Inflammatory macrophage (primary cell): Measurements from ENCODE around the gene PPM1L.

ENCODE experiments used
- DNase-seq, 2 donors: peaks; one replicate each; pipeline ENCODE4 v3.0.0-alpha.2; 2020 to 2022

Gene PPM1L

DNA sequence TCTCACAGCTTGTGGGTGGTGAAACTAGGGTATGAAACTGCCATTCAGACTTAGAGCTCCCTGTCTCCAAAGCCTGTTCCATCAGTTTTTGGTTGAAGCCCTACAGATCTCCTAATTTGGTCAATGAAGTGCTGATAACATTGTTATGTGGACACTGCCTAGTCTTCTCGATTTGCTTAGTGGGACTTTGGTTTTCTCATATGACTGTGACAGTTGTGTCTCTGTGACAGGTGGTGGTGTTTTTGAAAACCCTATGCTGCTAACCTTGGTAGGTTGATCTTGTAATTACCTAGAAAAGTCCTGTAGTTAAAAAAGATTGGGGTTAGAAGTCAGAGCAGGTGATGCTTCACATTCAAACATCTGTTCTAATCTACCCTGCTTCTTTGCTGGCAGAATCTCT, 9.2 kb downstream of the PPM1L start:
- DNase-seq = no peak

DNA sequence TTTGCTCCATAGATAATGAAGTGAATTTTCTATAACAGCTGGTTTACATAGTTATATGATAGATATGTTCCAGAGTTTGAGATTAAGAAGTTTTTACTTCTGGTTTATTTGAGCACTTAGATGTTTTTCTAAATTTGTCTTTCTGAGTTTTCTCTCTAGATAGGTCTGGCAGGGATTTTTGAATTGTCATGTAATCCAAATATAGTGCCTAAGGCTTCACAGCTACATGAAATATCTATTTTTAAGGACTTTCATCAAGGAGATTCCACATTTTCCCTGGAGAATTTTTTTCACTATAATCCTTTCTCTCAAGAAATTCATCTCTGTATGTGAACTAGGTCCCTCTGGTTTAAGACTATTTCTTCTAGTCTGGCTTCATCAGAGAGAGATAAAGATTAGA, 12.0 kb downstream of the PPM1L start:
- DNase-seq = no peak

DNA sequence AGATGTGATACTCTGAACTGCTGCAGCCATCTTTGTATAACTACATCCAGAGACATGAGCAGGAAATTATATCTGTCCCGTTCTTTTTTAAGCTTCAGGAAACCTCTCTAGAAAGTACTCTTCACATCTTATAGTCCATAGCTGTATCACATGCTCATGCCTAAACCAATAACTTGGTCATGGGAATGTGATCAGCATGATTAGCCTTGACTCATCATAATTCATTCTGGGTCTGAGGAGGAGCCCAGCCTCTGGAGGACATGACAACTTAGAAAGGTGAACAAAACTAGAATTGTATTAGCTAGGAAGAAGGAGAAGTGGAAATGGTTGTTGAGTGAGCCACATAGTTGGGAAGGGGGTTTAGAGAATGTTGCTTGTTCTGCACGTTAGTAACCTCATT, 12.9 kb downstream of the PPM1L start:
- DNase-seq = no peak

DNA sequence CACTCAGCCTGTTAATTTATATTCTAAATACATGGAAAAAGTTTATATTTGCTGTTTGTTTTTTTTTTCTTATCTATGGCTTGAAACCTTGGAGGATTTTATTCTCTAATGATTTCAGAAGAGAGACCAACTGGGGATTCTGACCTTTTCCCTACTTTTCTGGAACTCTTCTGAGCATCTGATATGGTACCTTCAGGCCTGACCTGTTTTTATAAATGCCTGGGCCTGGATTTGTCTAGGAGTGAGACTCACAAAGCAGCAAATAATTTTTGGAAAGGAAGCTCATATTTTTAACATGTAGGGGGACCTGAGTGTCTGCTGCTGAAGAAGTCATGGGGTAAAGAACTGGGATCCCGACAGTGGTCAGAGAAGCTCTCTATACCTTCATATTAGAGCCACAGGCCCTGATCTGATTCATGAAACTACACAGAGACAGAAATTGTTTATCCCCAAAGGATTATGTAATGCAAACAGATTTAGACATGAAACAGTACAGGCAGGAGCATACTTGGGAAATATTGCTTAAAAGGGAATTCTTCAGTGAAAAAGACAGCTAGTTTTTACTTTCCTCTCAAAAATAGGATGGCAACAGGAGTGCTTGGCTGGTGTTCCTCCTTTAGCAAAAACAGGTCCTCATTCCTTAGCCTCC, 15.9 kb downstream of the PPM1L start:
- DNase-seq = no peak

DNA sequence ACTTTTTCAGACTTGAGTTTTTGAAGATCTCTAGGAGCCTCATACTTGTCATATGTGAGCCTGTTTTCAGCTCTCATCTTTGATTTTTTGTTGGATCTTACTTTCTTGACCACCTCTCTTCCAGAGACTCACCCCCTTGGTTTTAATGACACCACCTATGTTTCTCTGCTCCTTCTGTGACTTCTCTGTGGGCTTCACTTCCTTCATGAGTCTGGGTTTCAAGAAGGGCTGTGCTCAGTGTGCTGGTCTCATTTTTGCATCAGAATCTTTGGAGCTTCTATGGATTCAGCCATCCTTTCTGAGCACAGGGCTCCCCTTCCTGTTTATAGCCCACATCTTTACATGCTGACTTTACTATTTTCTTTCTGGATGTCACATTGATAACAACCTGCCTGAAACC, 17.7 kb downstream of the PPM1L start:
- no peak for DNase-seq

DNA sequence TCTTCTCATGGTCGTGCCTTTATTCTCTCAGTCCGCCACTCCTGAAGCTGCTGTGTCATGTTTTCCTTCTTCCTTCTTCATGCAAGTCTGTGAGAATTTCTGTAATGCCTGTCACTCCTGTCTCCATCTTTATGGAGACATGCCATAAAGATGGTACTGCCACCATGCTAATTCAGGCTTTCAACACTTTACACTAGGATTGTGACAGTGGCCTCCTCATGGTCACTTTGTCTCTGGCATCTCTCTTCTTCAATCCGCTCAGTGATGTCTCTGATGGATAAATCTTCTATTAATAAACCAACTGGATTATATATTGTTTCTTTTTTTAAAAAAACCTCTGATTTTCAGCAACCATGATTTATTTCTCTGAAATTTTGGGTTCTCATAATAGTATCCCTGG, 18.1 kb downstream of the PPM1L start:
- no peak for DNase-seq

DNA sequence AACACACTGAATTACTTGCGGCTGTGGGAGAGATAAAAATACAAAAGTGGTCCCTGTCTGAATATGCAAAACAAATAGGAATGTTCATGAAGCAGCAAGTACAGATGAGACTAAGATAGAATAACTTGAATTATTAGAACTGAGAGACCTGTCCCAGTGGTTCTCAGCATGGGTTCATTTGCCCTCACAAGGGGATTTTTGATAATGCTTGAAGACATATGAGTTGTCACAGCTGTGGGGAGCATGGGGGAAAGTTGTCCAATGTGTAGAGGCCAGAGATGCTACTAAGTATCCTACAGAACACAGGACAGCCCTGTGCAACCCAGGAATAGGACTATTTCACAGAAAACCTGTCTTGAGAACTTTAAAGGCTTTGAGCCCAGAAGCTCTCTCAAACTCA, 22.4 kb downstream of the PPM1L start:
- no peak for DNase-seq

DNA sequence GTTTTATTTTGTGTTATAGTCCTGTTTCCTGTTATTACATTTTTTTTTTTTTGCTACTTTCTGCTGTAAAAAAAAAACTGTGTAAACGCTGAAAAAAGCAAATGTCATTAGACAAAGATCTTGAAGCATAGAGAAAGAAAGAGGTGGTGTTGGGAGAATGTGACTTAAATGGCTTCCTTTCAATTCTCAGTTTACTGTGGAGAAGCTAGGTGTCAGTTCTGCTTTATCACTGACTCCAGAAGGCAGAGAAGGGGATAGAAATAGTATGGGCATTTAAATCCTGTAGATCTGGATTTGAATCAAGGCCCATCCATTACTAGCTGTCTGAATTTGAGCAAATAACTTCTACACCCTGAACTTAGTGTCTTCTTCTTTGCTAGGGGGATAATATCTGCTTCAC, 23.0 kb downstream of the PPM1L start:
- no peak for DNase-seq

DNA sequence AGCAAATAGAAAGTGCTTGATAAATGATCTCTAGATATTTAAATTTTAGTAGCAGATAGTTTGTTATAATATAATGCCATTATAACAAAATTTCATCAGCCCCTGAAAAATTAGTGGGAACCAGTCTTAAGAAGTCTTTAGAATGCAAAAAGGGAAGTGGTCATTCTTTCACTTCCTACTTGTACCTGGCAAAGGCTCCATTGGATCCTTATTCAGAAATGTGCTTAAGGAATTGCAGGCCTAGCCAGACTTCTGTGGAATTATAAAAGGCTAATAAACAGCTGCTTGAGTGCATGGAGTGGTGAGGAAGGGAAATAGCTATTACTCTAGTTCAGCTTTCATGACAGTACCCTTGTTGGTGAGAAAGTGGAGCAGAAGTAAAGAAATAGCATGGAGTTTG, 24.2 kb downstream of the PPM1L start:
- DNase-seq = peak; percentile 43 to 72

DNA sequence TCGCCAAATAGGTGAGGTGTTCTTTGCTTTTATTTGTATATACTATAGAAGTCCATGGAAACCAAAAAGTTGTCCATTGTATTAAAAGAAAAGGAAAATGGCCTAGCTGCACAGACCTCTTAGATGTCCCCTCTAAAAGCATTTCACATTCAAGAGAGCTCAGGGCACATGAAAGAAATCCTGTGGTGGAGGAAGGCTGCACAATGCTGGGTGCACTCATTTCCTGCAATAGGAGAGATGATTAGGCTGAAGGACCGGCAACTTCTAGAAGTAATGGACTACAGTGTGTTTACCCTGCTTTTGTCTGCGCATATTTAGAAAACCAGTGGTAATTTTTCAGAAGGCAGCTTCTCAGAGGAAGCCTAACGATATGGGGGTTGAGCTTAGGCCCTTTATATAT, 25.4 kb downstream of the PPM1L start:
- DNase-seq = no peak

DNA sequence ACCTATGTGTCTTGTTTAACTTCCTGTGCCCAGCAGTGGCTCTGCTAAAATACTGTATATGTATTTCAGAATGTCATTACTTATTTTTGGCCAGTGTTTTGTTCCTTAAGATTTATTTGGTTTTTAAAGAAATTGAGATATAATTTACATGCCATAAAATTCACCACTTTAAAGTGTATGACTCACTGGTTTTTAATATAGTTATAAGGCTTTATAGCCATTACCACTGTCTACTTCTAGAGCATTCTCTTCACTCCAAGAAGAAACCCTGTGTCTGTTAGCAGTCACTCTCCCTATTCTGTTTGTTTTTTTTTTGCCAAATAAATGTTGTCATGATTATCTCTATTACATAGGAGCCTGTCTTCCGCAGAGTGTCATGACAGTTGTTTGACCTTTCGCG, 25.8 kb downstream of the PPM1L start:
- DNase-seq = no peak

DNA sequence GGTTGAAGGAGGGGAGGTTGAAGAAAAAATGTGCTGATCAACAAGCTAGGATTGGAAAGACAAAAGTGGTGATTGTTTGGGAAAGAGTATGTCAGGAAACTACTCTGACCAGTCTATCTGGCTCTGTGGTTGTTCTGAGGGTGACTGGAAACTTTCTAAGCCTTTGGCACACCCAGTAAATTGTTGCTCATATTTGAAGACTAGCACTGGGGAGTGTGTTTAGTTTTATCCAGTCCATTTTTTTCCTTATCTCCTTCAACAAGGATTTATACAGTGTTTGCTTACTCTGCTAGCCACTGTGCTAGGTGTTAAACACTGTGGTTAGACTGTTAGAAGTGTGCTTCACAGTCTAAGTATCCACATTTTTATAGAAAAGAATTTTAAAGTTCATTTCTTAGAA, 28.8 kb downstream of the PPM1L start:
- DNase-seq = no peak

DNA sequence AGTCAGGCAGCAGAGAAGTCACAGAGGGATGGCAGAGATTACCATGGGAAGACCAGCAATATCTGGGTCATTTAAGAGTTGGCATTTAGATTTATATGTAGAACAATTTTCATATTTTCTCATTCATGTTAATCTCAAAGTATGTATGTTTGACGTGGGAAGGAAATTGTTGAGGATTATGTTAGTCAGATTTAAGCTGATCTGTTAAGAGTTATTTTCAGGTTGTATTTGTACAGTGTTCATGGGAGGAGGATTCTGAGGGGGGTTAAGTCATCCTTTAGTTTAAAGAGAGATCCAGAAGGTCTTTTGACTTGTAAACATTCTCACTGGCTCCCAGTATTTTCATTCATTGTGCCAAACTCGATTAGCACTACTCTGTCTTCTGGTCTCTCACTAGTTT, 34.7 kb downstream of the PPM1L start:
- no peak for DNase-seq

DNA sequence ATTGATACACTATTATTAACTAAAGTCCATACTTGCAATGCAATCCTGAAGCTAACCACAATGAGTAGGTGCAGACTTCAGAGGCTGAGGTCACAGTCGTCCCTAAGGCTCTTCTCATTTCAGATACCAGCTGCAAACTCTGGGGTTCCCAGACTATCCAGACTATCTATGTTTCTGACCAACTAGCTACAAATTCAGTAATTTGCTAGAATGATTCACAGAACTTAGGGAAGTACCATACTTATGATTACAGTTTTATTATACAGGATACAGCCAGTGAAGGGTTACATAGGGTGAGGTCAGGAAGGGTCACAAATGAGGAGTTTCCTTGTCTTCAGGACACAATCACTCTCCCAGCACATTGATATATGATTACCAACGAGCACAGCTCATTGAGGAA, 36.5 kb downstream of the PPM1L start:
- DNase-seq = no peak

DNA sequence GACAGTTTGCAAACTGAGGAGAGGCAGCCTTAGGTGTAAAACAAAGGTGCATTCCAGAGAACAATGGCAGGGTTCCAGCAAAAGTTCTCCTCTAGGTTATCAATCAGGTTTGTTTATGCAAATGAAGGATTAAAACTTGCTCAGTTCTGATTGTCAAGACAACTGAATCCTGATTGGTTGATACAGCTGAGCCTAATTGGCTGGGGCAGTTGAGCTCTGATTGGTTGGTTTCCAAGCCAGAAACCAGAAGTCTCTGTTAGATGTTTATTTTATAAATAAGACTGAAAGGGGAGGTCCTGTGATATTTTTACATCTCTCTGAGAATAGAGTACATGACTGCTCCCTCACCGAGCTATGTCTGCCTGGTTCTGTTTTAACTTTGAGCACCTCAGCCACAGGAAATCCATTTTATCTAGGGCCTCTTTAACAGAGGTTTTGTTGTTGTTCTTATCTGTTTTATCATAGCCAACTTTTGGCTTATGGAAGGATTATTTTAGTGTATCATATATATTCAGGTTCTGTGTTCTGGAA, 37.8 kb downstream of the PPM1L start:
- no peak for DNase-seq

DNA sequence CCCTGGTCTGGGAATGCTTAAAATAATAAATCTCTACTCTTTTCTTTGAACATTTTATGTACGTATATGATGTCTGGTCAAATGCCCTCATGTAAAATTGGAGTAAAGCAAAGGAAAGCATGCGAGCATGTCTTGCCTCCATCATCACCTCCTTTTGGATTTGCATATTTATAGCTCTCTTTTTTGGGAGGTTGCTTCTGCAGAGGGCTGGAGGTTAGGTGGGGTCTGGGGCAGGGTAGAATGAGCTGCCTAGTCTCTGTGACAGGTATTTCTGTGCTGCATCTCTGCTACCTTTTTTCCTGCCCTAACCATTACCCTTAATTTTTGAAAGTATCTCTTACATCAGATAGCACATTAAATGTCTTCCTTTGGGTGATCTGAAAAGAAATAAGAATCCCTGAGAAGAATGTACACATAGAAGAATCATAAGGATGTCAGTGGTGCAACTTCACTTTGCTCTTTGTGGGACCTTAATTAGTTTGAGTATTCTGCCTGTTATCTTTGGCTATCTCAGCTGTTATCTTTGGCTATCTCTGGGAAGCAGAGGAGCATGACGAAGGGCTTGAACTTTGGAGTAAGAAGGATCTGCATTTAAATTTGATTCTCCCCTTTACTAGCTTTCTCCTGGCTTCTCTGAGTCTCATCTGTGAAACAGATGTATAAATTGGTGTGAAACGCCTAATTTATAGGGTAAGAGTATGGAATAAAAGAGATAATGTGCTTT, 40.2 kb downstream of the PPM1L start:
- DNase-seq = no peak

DNA sequence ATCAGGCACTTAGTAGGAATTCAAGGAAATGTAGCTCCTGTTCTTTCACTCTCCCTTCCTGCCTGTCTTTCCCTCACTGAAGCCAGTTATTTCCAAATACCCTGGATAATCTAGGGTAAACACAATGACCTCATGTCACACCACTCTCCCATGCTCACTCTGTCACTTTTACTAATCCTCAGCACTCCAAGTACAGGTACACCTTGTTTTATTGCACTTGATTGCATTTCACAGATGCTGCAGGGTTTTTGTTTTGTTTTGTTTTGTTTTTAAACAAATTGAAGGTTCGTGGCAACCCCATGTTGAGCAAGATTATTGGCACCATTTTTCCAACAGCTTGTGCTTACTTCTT, 40.8 kb downstream of the PPM1L start:
- DNase-seq = no peak

DNA sequence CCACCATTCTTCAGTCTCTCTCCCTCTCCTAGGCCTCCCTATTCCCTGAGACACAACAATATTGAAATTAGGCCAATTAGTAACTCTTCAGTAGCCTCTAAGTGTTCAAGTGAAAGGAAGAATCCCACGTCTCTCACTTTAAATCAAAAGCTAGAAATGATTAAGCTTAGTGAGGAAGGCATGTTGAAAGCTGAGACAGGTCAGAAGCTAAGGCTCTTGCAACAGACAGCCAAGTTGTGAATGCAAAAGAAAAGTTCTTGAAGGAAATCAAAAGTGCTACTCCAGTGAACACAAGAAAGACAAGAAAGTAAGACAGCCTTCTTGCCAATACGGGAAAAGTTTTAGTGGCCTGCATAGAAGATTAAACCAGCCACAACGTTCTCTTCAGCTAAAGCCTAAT, 41.3 kb downstream of the PPM1L start:
- DNase-seq = no peak

DNA sequence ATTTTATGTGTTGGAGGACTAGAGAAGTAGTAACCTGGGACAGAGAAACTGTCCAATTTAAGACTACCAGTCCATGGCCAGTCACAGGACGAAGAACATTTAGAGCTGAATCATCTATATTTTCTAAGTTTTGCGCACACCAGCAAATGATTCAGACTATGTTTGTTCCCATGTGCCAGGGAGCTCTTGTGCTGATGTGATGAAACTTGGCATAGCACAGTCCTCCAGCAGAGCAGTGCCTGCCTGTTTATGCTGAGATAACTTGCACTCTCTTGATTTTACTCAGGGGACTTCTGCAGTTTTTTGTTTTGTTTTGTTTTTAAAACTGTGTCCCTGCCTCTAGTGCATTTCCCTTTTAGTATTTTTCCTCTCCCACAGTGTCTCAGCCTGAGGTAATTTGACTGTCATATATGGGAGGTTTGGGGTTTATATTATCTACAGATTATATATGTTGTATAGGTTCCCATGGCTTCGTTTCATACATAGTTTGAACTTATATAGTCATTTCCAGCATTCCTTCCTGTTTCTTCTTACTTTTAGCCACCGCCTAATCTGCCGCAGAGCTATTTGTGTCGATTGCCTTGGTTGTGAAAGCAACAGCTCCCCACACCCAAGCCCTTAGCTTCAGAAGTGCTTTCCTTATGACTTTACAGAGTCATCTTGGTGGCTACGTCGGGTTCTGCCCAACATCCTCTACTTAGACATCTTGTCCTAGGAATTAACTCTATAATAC, 45.5 kb downstream of the PPM1L start:
- DNase-seq = peak; percentile 91 to 93

DNA sequence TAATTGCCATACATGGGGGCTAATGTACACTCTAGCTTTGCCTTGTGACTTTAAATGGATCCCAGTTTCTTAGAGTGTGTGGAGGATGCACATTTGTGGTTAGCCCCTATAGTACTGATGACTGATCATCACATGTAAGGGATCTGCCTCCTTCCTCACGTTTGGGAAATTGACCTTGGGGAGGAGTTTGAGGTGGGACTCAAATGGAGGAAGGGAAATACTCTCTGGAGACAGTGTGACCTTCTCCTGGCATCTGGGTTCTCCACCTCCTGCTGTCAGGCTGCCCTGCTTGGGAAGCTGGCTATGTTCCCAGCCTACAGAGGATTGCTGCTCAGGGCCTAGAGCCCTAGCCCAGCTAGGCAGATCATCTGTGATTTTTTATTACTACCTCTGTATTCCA, 48.7 kb downstream of the PPM1L start:
- peak; percentile 62 to 63 for DNase-seq

DNA sequence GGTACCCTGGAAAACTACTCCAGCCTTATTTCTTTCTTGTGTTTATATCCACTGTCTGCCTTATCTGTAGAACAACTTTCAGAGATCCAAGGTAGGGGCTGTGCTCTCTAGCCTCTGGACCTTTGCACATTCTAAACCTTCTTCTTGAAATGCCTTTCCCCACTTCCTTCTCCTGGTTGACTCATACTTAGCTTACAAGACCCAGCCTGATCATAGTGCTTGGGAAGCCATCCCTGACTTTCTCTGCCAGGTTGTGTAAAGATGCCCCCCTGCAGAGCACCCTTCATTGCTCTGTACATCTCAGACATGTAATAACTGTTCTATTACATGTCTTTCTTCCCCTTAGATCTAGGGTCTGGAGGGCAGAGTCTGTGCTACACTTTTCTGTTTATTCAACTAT, 50.1 kb downstream of the PPM1L start:
- peak in 1 of 2 donors; percentile 12 for DNase-seq

DNA sequence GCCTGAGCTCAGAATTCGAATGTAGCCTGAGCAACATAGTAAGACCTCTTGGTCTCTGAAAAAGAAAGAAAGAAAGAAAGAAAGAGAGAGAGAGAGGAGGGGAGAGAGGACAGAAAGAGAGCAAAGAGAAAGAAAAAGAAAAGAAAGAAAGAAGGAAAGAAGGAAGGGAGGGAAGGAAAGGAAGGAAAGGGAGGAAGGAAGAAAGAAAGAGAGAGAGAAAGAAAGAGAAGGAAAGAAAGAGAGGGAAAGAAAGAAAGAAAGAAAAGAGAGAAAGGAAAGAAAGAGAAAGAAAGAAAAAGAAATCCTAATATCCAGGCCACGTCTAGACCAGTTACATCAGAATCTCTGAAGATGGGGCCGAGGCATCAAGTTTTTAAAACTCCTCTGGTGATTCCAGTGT, 50.7 kb downstream of the PPM1L start:
- DNase-seq = no peak

DNA sequence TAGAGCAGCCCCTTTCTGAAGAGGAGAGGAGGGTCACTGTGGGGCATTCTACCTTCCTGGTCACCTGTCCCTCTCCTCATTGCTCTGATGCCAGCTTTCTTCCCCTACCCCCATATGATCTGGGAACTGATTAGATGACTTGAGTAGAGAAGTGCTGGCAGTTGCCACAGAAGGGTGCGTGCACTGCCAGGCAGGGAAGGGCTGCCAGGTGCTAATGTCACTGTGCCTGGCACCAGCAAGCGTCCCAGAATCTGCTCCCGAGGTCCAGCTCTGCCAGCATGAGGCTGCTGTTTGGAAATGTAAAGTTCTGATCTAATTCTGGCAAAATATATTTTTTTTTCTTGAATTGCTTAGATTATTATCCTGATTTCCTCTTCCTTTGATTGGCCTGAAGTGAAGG, 52.8 kb downstream of the PPM1L start:
- DNase-seq = no peak

DNA sequence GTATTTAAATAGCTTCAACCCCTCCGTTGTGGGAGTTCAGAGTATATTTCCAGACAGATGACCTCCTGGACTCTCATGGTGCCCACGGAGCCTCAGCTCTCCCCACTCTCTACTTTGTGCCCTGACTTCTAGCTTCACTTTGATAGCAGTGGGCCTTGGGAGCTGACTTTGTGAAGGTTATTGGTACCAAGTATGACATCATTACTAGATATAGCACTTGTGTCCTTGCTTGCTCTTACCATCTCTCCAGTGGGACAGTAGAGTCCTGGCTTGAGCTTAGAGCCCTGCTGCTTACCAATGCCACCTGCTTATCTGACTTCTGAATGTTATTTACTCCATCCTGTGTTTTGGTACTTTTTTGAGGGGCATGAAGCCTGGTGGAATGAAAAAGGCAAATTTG, 53.4 kb downstream of the PPM1L start:
- no peak for DNase-seq
